NCI-H460 (cell line): ENCODE measurements around the gene RBMS3. TPM values are rescaled to one million over a fixed set of nuclear protein-coding genes. Genes with fewer than 3 reads are reported as not detected.
"Not testable (repeated sequence)": the region's sequence is repeated elsewhere in the genome, so short reads cannot be mapped to it uniquely, and the experiment has no call there.

Experiments
- DNase-seq: peaks from one replicate; pipeline ENCODE4 v3.0.0-alpha.2; 2016; ENCODE audit warnings: low read depth; ENCODE audit errors: extremely low read depth
- total RNA-seq: library from RNA; depleted of rRNA; stranded (reverse); fragments of >200 nt; shearing (Covaris generic); gene quantifications from 2 replicates; pipeline ENCODE4 v1.2.3, GENCODE V29; 2014

RBMS3 gene
- total RNA-seq, 1 experiment from 2014 or later = 25.8 TPM

GRCh38 chr3:29473481-29474170 lies 192.8 kb downstream of the RBMS3 start:
- DNase-seq = not testable (repeated sequence)

DNA sequence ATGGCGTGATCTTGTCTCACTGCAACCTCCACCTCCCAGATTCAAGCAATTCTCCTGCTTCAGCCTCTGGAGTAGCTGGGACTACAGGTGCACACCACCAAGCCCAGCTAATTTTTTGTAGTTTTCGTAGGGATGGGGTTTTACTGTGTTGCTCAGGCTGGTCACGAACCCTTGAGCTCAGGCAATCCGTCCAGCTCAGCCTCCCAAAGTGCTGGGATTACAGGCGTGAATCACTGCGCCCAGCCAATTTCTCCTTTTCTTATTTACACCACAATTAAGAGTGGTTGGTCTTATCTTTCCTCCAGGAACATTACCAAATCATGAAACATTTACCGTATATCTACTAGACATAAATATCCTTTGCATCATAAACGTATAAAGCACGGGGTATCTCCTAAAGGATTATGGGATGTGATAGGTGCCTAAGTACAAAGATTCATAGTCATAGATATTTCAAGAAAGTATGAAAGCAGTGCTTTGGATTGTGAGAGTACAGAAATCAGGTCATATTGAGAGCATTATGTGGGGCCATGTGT lies 194.5 kb downstream of the RBMS3 start:
- DNase-seq = no peak

GRCh38 chr3:29475854-29476253 lies 195.0 kb downstream of the RBMS3 start:
- DNase-seq = no peak

DNA sequence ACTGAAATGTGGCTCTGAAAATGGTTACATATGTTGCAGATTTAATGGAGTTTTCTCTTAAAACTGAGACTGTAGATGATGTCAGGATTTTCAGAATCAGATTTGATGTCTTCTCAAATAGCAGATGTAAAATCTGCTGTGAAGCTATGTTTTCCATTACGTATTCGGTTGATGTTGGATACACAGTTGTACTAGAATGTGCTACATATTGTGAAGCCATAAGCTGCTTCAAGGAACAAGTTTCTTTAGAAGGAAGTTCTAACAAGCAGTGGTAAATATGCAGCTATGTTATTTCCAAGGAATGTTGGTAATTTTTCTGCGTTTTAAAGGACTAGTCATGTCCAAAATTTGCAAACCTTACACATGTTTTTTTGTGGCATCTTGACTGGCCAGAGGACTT lies 197.7 kb downstream of the RBMS3 start:
- no peak for DNase-seq

DNA sequence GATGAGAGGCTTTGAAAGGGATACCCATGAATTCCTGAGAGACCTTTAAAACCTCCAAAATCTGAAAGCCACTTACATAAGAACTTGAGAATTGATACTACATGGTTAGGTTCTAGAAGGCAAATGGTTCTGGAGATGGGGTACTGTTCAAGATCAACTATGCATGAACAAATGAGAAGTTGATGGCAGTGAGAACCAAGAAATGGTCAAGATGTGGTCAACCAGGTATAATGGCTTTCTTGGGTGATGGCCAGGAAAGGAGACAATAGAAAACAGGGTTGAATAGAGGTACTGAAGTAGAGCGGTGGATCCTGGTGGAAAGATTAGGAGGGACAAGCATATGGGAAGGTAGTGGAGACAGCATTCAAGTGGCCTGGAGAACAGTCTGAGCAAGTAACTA lies 200.4 kb downstream of the RBMS3 start:
- DNase-seq = no peak

- DNase-seq = no peak
These were observed 201.3 kb downstream of the RBMS3 start for GRCh38 chr3:29481969-29482767.

GRCh38 chr3:29484633-29485032 lies 203.8 kb downstream of the RBMS3 start:
- no peak for DNase-seq

- DNase-seq = peak; percentile 36
These were observed 205.2 kb downstream of the RBMS3 start for GRCh38 chr3:29486096-29486495.

- no peak for DNase-seq
These were observed 206.0 kb downstream of the RBMS3 start for GRCh38 chr3:29486917-29487316.

DNA sequence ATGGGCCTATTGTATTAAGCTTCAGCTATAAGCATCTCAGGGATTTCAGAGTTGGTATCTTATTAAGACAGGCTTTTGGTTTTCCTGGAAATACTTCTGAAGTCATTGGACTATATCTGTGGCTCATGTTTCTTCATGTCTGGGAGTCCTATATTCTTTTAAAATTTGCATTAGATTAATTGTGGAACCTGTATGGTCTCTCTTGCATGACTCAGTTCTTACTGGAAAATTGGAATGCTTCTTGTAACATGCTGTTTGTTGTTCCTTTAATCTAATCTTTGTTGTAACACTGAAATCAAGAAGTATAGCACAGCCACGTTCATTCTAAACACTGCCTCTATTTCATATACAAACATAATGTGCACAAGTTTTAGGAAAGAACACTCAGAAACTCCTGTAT lies 208.1 kb downstream of the RBMS3 start:
- DNase-seq = no peak

- DNase-seq = no peak
These were observed 212.2 kb downstream of the RBMS3 start for GRCh38 chr3:29493109-29493508.

DNA sequence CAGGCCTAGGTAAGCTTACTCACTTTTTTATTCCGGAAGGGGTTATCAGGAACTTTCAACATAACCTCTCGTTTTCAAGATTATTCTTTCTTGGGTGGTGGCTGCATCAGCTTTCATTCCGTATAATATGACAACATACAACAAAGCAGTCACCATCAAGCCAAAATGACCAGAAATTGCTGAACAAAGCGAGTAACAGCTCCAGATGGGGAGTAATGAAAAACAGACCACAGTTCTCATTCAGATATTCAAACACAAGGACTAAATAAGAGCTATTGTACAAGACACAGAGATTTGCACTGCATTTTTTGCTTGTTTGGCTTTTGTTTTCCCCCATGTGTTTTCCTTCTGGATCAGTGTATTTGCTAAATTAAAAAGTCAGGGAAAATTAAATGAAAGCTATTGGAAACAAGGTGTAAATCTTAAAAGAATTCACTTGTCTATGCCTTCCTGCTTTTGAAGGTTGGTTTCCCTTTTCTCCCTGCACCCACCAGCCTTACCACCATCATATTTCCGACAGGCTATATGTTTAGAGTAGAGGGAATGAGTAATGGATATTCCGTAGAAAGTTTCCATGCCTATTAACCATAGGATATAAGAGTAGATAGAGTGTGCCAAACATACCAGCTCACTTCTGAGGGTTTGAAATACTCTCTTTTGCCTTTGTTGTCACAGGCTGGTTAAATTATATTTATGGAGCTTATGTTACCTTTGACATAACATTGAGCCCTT lies 213.6 kb downstream of the RBMS3 start:
- DNase-seq = no peak

DNA sequence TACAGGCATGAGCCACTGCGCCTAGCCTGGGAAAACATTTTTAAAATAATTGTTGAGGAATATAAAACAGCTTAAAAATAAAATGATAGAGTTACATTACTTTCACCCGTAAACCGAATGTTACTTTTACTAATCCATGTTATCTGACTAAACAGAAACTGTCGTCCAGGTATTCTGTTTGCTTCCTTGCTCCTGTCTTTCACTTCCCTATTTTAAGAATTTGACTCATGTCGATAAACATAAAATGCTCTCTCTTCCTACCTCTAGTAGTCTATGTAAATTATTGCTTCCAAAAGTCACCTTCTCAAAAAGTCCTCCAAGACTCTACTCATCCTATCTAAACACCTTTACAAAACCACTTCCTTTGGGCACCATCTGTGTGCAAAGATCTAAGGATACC lies 216.4 kb downstream of the RBMS3 start:
- no peak for DNase-seq

GRCh38 chr3:29502771-29503170 lies 221.9 kb downstream of the RBMS3 start:
- no peak for DNase-seq

DNA sequence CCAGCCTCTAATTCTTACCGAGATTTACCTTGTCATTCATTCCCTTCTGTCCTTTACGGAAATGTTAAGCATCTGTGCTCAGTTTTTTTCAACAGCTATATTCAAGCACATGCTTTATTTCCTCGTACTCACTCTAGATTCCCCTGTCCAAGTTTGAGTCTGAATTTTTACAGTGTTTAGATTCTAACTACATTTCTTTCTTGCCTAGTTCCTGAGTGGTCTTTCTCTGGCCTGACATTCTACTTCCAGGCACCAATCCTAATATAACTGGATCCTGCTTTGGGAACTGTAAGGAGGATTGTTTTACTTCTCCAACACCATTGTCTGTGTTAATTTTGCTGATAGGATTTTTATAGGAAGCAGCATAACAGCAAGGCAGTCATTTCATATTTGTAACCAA lies 222.4 kb downstream of the RBMS3 start:
- no peak for DNase-seq

GRCh38 chr3:29503958-29504357 lies 223.1 kb downstream of the RBMS3 start:
- DNase-seq = no peak

- DNase-seq = no peak
These were observed 225.6 kb downstream of the RBMS3 start for GRCh38 chr3:29506502-29506901.

DNA sequence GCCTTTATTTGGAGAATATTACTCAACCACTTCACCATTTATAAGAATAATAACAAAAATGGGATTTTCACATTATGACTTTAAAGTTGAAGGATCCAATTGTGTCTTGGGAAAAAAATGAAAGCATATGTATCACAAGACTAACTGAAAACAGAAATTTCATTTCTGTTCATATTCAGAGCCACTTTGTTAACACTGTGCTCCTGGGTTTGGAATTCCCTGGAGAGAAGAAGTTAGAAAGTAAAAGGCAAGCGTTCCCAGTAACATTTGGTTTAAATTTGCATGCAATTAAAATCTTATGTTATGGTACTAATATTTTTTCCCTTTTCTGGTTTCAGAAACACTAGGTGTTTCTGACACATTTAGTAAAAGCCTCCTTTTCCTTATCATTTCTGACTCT lies 230.8 kb downstream of the RBMS3 start:
- no peak for DNase-seq

GRCh38 chr3:29512641-29513040 lies 231.8 kb downstream of the RBMS3 start:
- DNase-seq = no peak

DNA sequence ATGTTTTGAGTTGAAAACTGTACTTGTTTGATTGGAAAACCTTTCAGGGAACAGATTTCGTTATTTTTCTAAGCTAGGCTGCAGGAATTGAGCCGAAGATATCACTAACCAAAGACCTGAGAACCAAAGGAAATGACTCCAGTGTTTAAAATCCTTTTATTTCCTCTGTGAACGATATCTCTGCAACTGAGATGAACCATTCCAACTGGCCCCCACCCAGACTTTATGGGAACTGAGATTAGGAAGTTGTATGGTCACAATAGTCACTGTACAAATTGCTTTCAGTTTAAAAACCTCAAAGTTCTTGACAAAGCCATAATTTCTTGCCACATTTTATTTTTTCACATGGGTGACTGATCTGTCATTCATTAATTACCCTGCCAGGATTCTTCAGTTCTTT lies 232.4 kb downstream of the RBMS3 start:
- DNase-seq = no peak

DNA sequence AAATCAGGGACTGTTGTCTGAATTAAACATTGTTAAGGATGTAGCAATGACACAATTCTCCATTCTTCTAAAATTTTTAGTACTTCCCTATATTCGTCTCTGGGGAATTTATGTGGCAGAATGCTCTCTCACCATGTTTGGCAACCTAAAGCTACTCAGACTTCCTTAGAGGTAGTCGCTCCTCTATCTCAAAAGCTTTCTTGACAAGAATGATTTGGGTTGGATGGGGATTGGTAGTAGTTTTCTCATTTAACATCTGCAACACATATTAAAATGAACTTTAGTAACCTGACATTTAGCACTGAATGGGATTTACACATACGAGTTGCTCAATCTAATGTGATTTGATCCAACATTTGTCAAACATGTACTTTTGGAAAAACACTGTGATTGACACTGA lies 233.3 kb downstream of the RBMS3 start:
- no peak for DNase-seq
